Ovary (tissue), 9 donors: ENCODE measurements around the gene ATP6V1F. TPM values are rescaled to one million over a fixed set of nuclear protein-coding genes. Genes with fewer than 3 reads are reported as not detected.

Source experiments
- DNase-seq, 5 donors: peaks; one replicate each; pipeline ENCODE4 v3.0.0-alpha.2; 2019 to 2020
- H3K27ac ChIP-seq, 2 donors: fragments of 200-600 bp; one replicate each; pipeline versions ENCODE4 v1.5.1 to v1.8.0; 2019 to 2022
- H3K27me3 ChIP-seq: fragments of 200-600 bp; one replicate; pipeline ENCODE4 v1.8.0; 2022
- H3K36me3 ChIP-seq: fragments of 200-600 bp; sonication (generic); one replicate; pipeline ENCODE4 v1.5.1; 2019
- H3K4me1 ChIP-seq: one replicate; pipeline ENCODE4 v1.8.1; 2013; ENCODE audit warnings: mild to moderate bottlenecking, moderate library complexity; ENCODE audit not compliant: insufficient read depth
- H3K4me3 ChIP-seq: fragments of 200-600 bp; sonication (generic); one replicate; pipeline ENCODE4 v1.5.1; 2017
- H3K9me3 ChIP-seq, 2 donors: fragments of 200-600 bp in 1 of 2; sonication (generic) in 1 of 2; one replicate each; pipeline versions ENCODE4 v1.5.1 to v1.8.1; 2013 to 2019; ENCODE audit warnings: mild to moderate bottlenecking in 1 of 2, moderate library complexity in 1 of 2
- EP300 ChIP-seq: sonication (generic); formaldehyde crosslinking; IDR thresholded peaks from one replicate; pipeline ENCODE4 v1.6.1; 2017; ENCODE audit warnings: antibody characterized with exemption
- POLR2A ChIP-seq: fragments of 450-650 bp; IDR thresholded peaks from one replicate; pipeline ENCODE4 v1.6.1; 2017; ENCODE audit warnings: antibody characterized with exemption, mild to moderate bottlenecking, moderate library complexity
- WGBS, 3 donors: extraction: QIAGEN DNeasy Blood & Tissue Kit in 1 of 3; methylation state at CpG; one replicate each; pipeline versions ENCODE4 v1.1.5 to v1.1.7; 2013 to 2017; 5-methylcytosine and 5-hydroxymethylcytosine counted together
- intact Hi-C, 4 donors: fragments of 100-400 bp; cut with DNase I; formaldehyde crosslinking; loops; one replicate each; pipeline versions ENCODE4 v1.11.0 to v1.15.1; 2022 to 2023
- polyA plus RNA-seq, 2 donors: library from polyadenylated mRNA; stranded (reverse); fragments of 200-250 nt in 1 of 2; fragments of 350-450 nt in 1 of 2; fragmentation: Illumina TruSeq in 1 of 2; extraction: RNeasy Lipid Tissue Mini Kit (QIAGEN cat#74804) in 1 of 2; gene quantifications; one replicate each; pipeline ENCODE4 v1.2.3, GENCODE V29; 2013 to 2014
- total RNA-seq, 7 donors: library from RNA; depleted of rRNA in 2 of 7; stranded (reverse); fragments of >200 nt in 2 of 7; fragmentation: NEBNext Ultra II Directional in 3 of 7; extraction: Animal tissue kit (Norgen Biotek cat#: 25700) in 3 of 7; gene quantifications; one replicate each; pipeline versions ENCODE4 v1.1.0 to v1.2.4, GENCODE V29; 2016 to 2023
- TF ChIP-seq, protein P1 (sequence below), 3 donors: fragments of 450-650 bp in 2 of 3; fragments of 200-600 bp in 1 of 3; IDR thresholded peaks; one replicate each; pipeline versions ENCODE4 v1.5.1 to v1.8.0; 2016 to 2022; ENCODE audit warnings: antibody characterized with exemption in 3 of 3, mild to moderate bottlenecking in 1 of 3
- donor health status: DM: no; HTN: no; CAD: no; lungs with moderate emphysema.
- donor health status: DM: no; HTN: no; CAD: no.
- donor health status: Bipolar disorder and iron deficiency.
- donor health status: DM: yes; HTN: yes; CAD: no.
- donor health status: DM: no; HTN: no; CAD: no.
- donor health status: DM: yes; HTN: yes; CAD: no.

The ATP6V1F gene
- total and polyA plus RNA-seq, 9 donors: 57.3 to 128 (median 85.4) TPM

DNA sequence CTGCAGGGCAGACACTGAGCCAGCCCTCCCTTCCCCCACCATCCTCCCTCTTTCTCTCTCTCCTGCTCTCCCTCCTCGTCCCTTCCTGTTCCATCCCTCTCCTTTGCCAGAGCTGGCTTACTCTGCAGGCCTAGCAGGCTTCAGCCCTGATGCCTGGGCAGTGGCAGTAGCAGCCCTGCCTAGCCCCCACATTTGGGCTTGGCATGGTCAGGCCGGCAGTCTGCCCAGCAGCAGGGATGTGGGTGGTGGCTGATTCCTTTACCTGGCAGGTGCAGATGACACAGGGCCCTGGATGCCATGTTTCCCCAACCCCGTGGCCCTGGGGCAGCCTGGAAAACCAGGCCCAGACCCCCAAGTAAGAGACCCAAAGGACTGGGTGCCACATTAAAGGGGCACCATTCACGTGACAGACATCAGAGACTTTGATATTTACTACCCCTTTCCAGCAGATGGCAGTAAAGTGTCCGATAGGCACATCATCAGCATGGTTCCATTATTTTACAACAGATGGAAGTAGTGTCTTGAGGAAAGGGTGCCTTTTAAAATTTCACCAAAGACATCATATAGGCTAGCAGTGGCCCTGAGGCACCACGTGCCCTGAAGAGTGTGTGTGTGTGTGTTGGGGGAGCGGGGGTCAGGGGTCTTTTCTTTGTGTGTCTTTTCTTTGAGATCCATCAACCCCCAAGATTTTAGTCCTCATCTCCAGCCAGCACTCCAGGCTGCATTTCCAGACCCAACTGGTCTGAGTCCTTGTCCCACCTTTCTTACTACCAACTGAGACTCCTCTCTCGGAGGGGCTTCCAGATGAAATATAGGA, 41.9 kb downstream of the ATP6V1F start:
- no peaks in the 10 kb centered on the region for H3K4me1 ChIP-seq
- TF ChIP-seq POLR2A: no peak
- TF ChIP-seq, protein P1, sequence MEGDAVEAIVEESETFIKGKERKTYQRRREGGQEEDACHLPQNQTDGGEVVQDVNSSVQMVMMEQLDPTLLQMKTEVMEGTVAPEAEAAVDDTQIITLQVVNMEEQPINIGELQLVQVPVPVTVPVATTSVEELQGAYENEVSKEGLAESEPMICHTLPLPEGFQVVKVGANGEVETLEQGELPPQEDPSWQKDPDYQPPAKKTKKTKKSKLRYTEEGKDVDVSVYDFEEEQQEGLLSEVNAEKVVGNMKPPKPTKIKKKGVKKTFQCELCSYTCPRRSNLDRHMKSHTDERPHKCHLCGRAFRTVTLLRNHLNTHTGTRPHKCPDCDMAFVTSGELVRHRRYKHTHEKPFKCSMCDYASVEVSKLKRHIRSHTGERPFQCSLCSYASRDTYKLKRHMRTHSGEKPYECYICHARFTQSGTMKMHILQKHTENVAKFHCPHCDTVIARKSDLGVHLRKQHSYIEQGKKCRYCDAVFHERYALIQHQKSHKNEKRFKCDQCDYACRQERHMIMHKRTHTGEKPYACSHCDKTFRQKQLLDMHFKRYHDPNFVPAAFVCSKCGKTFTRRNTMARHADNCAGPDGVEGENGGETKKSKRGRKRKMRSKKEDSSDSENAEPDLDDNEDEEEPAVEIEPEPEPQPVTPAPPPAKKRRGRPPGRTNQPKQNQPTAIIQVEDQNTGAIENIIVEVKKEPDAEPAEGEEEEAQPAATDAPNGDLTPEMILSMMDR (IDR thresholded peaks at IDR 0.05): peak in 1 of 3 donors; percentile 11
- H3K9me3 ChIP-seq: no peaks in the 10 kb centered on the region
- no peak overlapping the region for H3K27ac ChIP-seq
- no peak for DNase-seq
- intact Hi-C loops: loop anchor here in 3 of 4 donors (5.0 to 10.0 kb wide), 3 partner anchors 173 to 190 kb away; no protein-coding TSS in a partner anchor
- 46 to 48% (median 47%) methylated on average over 8 of the region's 8 CpGs for WGBS, 3 donors
- H3K4me3 ChIP-seq: no peak overlapping the region
- no peaks in the 10 kb centered on the region for H3K27me3 ChIP-seq
- H3K36me3 ChIP-seq: no peaks in the 10 kb centered on the region

DNA sequence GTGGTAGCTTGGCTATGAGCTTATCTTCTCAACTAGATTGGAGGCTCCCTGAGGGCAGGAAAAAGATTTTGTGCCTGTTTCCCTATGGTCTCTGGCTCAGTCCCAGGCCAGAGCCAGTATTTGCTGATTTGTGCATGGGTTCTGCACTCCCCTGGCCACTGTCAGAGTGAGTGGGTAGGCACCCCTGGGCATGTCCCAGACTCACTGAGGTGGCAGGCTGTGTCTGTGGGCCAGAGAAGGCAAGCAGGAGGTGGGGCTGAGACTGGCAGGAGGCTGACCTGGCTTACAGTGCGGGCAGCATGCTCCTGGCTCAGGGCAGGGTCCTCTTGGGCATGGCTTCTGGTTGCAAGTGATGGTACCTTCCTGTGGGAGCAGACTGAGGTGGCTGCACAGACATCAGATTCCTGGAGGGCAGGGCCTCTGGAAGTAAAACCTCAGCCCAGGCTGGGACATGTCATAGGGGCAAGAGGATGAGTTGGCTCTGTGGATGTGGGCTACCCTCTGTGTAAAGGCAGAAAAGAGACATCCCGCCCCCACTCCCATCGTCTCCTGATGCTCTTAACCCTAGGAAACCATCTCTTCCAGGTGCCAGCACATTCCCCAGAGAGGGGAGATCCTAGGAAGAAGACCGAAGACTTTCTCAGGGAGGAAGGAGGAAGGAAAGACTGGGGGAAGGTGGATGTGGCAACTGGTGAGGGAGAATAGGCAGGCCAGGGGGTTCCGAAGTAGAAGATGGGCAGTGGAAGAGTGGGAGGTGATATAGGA, 43.5 kb downstream of the ATP6V1F start:
- Histone ChIP-seq H3K9me3 (no peaks in the 10 kb centered on the region), H3K27ac (no peak overlapping the region), H3K4me1 (no peaks in the 10 kb centered on the region), H3K4me3 (no peak overlapping the region), H3K27me3 (no peaks in the 10 kb centered on the region), H3K36me3 (no peaks in the 10 kb centered on the region)
- intact Hi-C loops: loop anchor here in 2 of 4 donors (5.0 to 10.0 kb wide), 2 partner anchors 171 to 189 kb away; no protein-coding TSS in a partner anchor
- WGBS, 3 donors: 88 to 93% (median 91%) methylated on average over 5 of the region's 5 CpGs
- DNase-seq: no peak
- TF ChIP-seq POLR2A (no peak), EP300 (no peak)
- TF ChIP-seq, protein P1 (IDR thresholded peaks at IDR 0.05): no peak

DNA sequence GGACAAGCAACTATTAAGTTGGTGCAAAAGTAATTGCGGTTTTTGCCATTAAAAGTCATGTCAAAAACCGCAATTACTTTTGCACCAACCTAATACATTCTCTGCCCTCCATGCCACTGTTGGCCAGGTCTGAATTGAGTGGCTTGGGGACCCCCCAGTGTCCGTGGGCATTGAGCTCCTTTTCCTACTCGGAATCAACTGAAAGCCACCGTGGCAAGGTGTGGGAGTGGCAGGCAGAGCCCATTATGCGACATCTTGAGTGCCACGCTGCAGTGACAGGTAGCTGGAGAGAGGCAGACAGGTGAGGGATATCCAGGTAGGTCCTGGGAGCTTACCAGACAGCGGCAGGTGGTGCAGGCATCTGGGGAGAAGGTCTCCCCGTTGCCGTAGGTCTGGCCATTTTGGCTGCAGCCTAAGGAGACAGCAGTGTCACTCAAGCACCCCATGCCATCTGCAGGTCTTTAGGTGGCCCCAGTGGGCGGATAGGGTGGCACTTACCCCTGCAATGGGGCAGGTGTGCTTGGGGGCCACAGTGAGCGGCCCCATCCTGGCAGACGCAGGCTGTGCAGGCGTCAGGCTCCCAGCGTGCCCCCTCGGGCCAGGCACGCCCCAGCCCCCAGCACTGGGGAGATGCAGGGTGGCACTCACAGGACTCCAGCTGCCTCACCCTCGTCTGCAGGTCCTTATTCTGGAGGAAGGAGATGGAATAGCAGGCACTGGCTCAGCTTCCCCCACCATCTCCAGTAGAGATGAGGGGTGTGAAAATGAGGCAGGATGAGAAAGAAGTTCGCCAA, 44.3 kb downstream of the ATP6V1F start:
- intact Hi-C loops: loop anchor here in 2 of 4 donors (5.0 to 10.0 kb wide), 2 partner anchors 170 to 188 kb away; no protein-coding TSS in a partner anchor
- DNase-seq: no peak

More for the DNA sequence above, 44.3 kb downstream of the ATP6V1F start:
- Histone ChIP-seq H3K27ac (no peak overlapping the region), H3K27me3 (no peaks in the 10 kb centered on the region), H3K9me3 (no peaks in the 10 kb centered on the region), H3K4me3 (no peak overlapping the region), H3K36me3 (no peaks in the 10 kb centered on the region), H3K4me1 (no peaks in the 10 kb centered on the region)
- TF ChIP-seq EP300: no peak
- TF ChIP-seq, protein P1 (IDR thresholded peaks at IDR 0.05): no peak
- 86 to 88% (median 87%) methylated on average over 18 to 19 of the region's 19 CpGs for WGBS, 3 donors
